GM18909 (cell line): ENCODE data around the gene GPHB5.

Experiments used
- ATAC-seq: cut with Tn5 transposase; IDR thresholded peaks from one replicate; pipeline ENCODE4 v1.9.1; 2021; ENCODE audit warnings: mild to moderate bottlenecking; ENCODE audit not compliant: unreplicated experiment, poor library complexity

GPHB5 gene

DNA sequence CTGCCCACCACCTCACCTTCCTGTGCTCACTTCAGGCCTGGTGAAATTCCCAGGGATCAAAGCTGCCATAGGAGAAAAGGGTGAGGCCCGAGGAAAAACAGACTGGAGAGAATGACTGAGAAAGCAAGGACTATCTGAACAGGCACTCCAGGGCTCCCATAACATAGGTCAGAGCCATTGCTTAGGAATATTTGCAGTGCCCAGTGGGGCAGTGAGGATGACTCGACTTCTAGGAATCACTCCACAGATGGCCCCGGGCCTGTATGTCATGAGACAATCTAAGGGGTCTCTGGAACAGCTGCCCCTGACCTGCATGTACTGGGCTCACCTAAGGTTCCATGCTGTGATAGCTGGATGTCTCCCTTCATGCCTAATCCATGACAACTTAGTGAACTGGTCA lies 51.6 kb downstream of the GPHB5 start:
- ATAC-seq = no peak

DNA sequence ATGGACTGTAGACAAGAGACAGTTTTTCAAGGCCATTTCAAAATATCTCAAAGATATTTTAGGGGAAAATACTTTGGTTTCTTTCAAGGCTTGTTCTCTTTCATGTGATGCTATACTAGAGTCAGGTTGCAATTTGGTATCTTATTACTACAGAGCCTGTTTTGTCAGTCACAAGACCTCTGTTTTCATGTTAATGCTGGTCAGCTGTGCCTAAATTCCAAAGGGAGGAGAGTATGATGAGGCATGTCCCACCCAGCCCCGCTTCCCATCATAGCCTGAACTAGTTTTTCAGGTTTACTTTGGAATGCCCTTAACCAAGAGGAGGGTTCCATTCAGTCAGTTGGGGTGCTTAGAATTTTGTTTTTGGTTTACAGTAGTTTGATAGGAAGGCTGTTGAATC lies 52.6 kb downstream of the GPHB5 start:
- ATAC-seq = no peak
